ENCODE data around the gene KIF1C. TPM values are rescaled to one million over a fixed set of nuclear protein-coding genes. Genes with fewer than 3 reads are reported as not detected.
A peak's percentile ranks its signal among the peaks of the same experiment; 100 is the strongest.

Gene KIF1C
- polyA plus RNA-seq, 3 donors: 3.6 to 12.0 (median 3.9) TPM

GRCh38 chr17:4951486-4951885 lies 46.3 kb upstream of the KIF1C start:
- H3K27me3 Mint-ChIP-seq (ENCODE audit: low read depth in 3 of 3): peaks cover 2 to 8% (median 3%) of the 10 kb centered on the region in 3 donors
- no peaks in the 10 kb centered on the region for H3K9me3 Mint-ChIP-seq
- Histone ChIP-seq H3K4me1 (ENCODE audit: control insufficient read depth in 1 of 2, insufficient read depth in 2 of 2, low read length in 2 of 2) (peaks cover 18 to 35% of the 10 kb centered on the region in 2 donors), H4K20me1 (ENCODE audit: insufficient read depth, low read length) (peaks cover 19% of the 10 kb centered on the region), H3K27me3 (ENCODE audit: control insufficient read depth in 2 of 2, insufficient read depth in 2 of 2, low read length in 2 of 2) (no peaks in the 10 kb centered on the region), H3K9ac (ENCODE audit: insufficient read depth, low read length, poor library complexity, severe bottlenecking) (no peak overlapping the region), H3K27ac (ENCODE audit: low read depth in 1 of 2, low read length in 2 of 2) (no peak overlapping the region), H3K4me2 (replicated peaks; ENCODE audit: extremely low read depth, low read length, poor library complexity, severe bottlenecking) (no peak overlapping the region), H3K9me3 (replicated peaks in 1 of 2; ENCODE audit: control insufficient read depth in 1 of 2, insufficient read depth in 1 of 2, low read length in 2 of 2) (no peaks in the 10 kb centered on the region), H3K79me2 (ENCODE audit: insufficient read depth, low read length) (peaks cover 27% of the 10 kb centered on the region), H3K36me3 (replicated peaks in 1 of 2; ENCODE audit: control insufficient read depth in 1 of 2, insufficient read depth in 2 of 2, low read length in 2 of 2) (peaks cover 4% of the 10 kb centered on the region in 2 donors), H2AFZ (ENCODE audit: insufficient read depth, low read depth, low read length, poor library complexity, severe bottlenecking) (no peak overlapping the region), H3K4me3 (replicated peaks in 1 of 3; ENCODE audit: low read depth in 2 of 3, low read length in 3 of 3) (no peak overlapping the region)
- no peak overlapping the region for H3K4me3 Mint-ChIP-seq
- H3K27ac Mint-ChIP-seq: peak overlapping the region in 4 of 7 donors; percentile 61 to 98 (median 94)
- TF ChIP-seq CTCF (IDR thresholded peaks at IDR 0.05): no peak
- peaks cover 22% of the 10 kb centered on the region for H3K4me1 Mint-ChIP-seq
- intact Hi-C loops (cut with micrococcal nuclease): loop anchor here in 1 of 2 donors (5.0 kb wide), 1 partner anchor 36 kb away; the partner anchor contains the start of gene CAMTA2
- peaks cover 4 to 10% of the 10 kb centered on the region in 2 donors for H3K36me3 Mint-ChIP-seq
- DNase-seq: no peak
- WGBS (ENCODE audit: insufficient coverage): 92% methylated on average over 2 of the region's 3 CpGs

- H2AFZ ChIP-seq (ENCODE audit: insufficient read depth, low read depth, low read length, poor library complexity, severe bottlenecking): no peak overlapping the region
- H3K36me3 Mint-ChIP-seq: peaks cover 5 to 13% of the 10 kb centered on the region in 2 donors
- no peak overlapping the region for H3K9ac ChIP-seq (ENCODE audit: insufficient read depth, low read length, poor library complexity, severe bottlenecking)
- H3K9me3 Mint-ChIP-seq: no peaks in the 10 kb centered on the region
- no peaks in the 10 kb centered on the region for H3K27me3 ChIP-seq (ENCODE audit: control insufficient read depth in 2 of 2, insufficient read depth in 2 of 2, low read length in 2 of 2)
- H3K4me1 ChIP-seq (ENCODE audit: control insufficient read depth in 1 of 2, insufficient read depth in 2 of 2, low read length in 2 of 2): peaks cover 15 to 28% of the 10 kb centered on the region in 2 donors
- no peak for TF ChIP-seq CTCF (IDR thresholded peaks at IDR 0.05)
- intact Hi-C loops (cut with micrococcal nuclease): loop anchor here in 1 of 2 donors (5.0 kb wide), 1 partner anchor 34 kb away; the partner anchor contains the start of gene CAMTA2
- H3K4me3 Mint-ChIP-seq: no peak overlapping the region
- no peak overlapping the region for H3K4me3 ChIP-seq (replicated peaks in 1 of 3; ENCODE audit: low read depth in 2 of 3, low read length in 3 of 3)
- H3K27ac ChIP-seq (ENCODE audit: low read depth in 1 of 2, low read length in 2 of 2): no peak overlapping the region
- peaks cover 19% of the 10 kb centered on the region for H3K4me1 Mint-ChIP-seq
- no peak overlapping the region for H3K4me2 ChIP-seq (replicated peaks; ENCODE audit: extremely low read depth, low read length, poor library complexity, severe bottlenecking)
- no peak overlapping the region for H3K27ac Mint-ChIP-seq
- H3K79me2 ChIP-seq (ENCODE audit: insufficient read depth, low read length): peaks cover 8% of the 10 kb centered on the region
- peaks cover 2 to 3% (median 3%) of the 10 kb centered on the region in 3 donors for H3K27me3 Mint-ChIP-seq (ENCODE audit: low read depth in 3 of 3)
- no peaks in the 10 kb centered on the region for H3K9me3 ChIP-seq (replicated peaks in 1 of 2; ENCODE audit: control insufficient read depth in 1 of 2, insufficient read depth in 1 of 2, low read length in 2 of 2)
- DNase-seq: no peak
- no peaks in the 10 kb centered on the region for H3K36me3 ChIP-seq (replicated peaks in 1 of 2; ENCODE audit: control insufficient read depth in 1 of 2, insufficient read depth in 2 of 2, low read length in 2 of 2)
- WGBS (ENCODE audit: insufficient coverage): 90% methylated on average over 9 of the region's 14 CpGs
- no peaks in the 10 kb centered on the region for H4K20me1 ChIP-seq (ENCODE audit: insufficient read depth, low read length)
Measured at GRCh38 chr17:4953451-4953961, 44.2 kb upstream of the KIF1C start.
